Activated T-helper 2 cell treated with anti-CD3 and anti-CD28 coated beads, Interferon-gamma antibody, Interleukin-2, Interleukin-4, amounts not matched to agents 10 μg/mL and 5 μg/mL and 100 μg/mL, durations not matched to agents 14 hours and 24 hours and 36 hours (primary cell): ENCODE data around the gene ILK. TPM values are rescaled to one million over a fixed set of nuclear protein-coding genes. Genes with fewer than 3 reads are reported as not detected.

Experiments used
- DNase-seq: peaks from one replicate; pipeline ENCODE4 v3.0.0; 2021; ENCODE audit warnings: low spot score
- H3K27ac Mint-ChIP-seq: one replicate; pipeline ENCODE4 v1.8.0; 2021; ENCODE audit warnings: mixed read lengths
- H3K27me3 Mint-ChIP-seq: one replicate; pipeline ENCODE4 v1.8.0; 2021; ENCODE audit warnings: low read depth, mixed read lengths
- H3K36me3 Mint-ChIP-seq: one replicate; pipeline ENCODE4 v1.8.0; 2021; ENCODE audit warnings: low read depth, mixed read lengths
- H3K4me1 Mint-ChIP-seq: one replicate; pipeline ENCODE4 v1.8.0; 2021; ENCODE audit warnings: low read depth, mixed read lengths
- H3K4me3 Mint-ChIP-seq: one replicate; pipeline ENCODE4 v1.8.0; 2021; ENCODE audit warnings: low read depth, mild to moderate bottlenecking, moderate library complexity, mixed read lengths
- H3K9me3 Mint-ChIP-seq: one replicate; pipeline ENCODE4 v1.8.0; 2021; ENCODE audit warnings: mixed read lengths
- intact Hi-C: fragments of 100-400 bp; cut with micrococcal nuclease; formaldehyde crosslinking; loops from one replicate; pipeline ENCODE4 v1.15.1; 2023
- total RNA-seq: library from RNA; stranded (reverse); gene quantifications from 2 replicates; pipeline ENCODE4 v1.2.3, GENCODE V29; 2022

ILK gene
- total RNA-seq, 1 donor from 2014 or later, result 99.5 TPM

GRCh38 chr11:6566704-6567370 lies 36.7 kb upstream of the ILK start:
- intact Hi-C loops, result no loop called here
- H3K27ac Mint-ChIP-seq, result no peak overlapping the region
- no peak overlapping the region for H3K4me3 Mint-ChIP-seq
- peaks cover 7% of the 10 kb centered on the region for H3K36me3 Mint-ChIP-seq
- no peaks in the 10 kb centered on the region for H3K9me3 Mint-ChIP-seq
- no peaks in the 10 kb centered on the region for H3K4me1 Mint-ChIP-seq
- H3K27me3 Mint-ChIP-seq, result no peaks in the 10 kb centered on the region
- no peak for DNase-seq

- Mint-ChIP-seq H3K36me3 (peaks cover 6% of the 10 kb centered on the region), H3K4me3 (no peak overlapping the region), H3K4me1 (no peaks in the 10 kb centered on the region), H3K27me3 (no peaks in the 10 kb centered on the region), H3K27ac (no peak overlapping the region), H3K9me3 (no peaks in the 10 kb centered on the region)
- intact Hi-C loops, result no loop called here
- no peak for DNase-seq
Measured at GRCh38 chr11:6567371-6567745, 36.2 kb upstream of the ILK start.

- H3K4me3 Mint-ChIP-seq, result no peak overlapping the region
- no peak overlapping the region for H3K27ac Mint-ChIP-seq
- H3K9me3 Mint-ChIP-seq, result no peaks in the 10 kb centered on the region
- no peaks in the 10 kb centered on the region for H3K4me1 Mint-ChIP-seq
- intact Hi-C loops, result no loop called here
- DNase-seq, result no peak
- no peaks in the 10 kb centered on the region for H3K27me3 Mint-ChIP-seq
- peaks cover 6% of the 10 kb centered on the region for H3K36me3 Mint-ChIP-seq
Measured at GRCh38 chr11:6568191-6568918, 35.2 kb upstream of the ILK start.

- H3K27ac Mint-ChIP-seq, result no peak overlapping the region
Measured at GRCh38 chr11:6569706-6570105, 33.9 kb upstream of the ILK start.

GRCh38 chr11:6570691-6571427 lies 32.7 kb upstream of the ILK start:
- Mint-ChIP-seq H3K36me3 (no peaks in the 10 kb centered on the region), H3K27ac (no peak overlapping the region), H3K27me3 (no peaks in the 10 kb centered on the region), H3K4me1 (no peaks in the 10 kb centered on the region), H3K9me3 (no peaks in the 10 kb centered on the region), H3K4me3 (no peak overlapping the region)
- no peak for DNase-seq
- intact Hi-C loops, result no loop called here

More at GRCh38 chr11:6569706-6570105, 33.9 kb upstream of the ILK start:
- Mint-ChIP-seq H3K4me1 (no peaks in the 10 kb centered on the region), H3K36me3 (peaks cover 3% of the 10 kb centered on the region), H3K4me3 (no peak overlapping the region), H3K27me3 (no peaks in the 10 kb centered on the region), H3K9me3 (no peaks in the 10 kb centered on the region)
- intact Hi-C loops, result no loop called here
- DNase-seq, result no peak

GRCh38 chr11:6571434-6572008 lies 32.1 kb upstream of the ILK start:
- no peaks in the 10 kb centered on the region for H3K36me3 Mint-ChIP-seq
- intact Hi-C loops, result no loop called here
- no peaks in the 10 kb centered on the region for H3K9me3 Mint-ChIP-seq
- H3K4me1 Mint-ChIP-seq, result no peaks in the 10 kb centered on the region
- H3K4me3 Mint-ChIP-seq, result no peak overlapping the region
- no peak for DNase-seq
- no peak overlapping the region for H3K27ac Mint-ChIP-seq
- H3K27me3 Mint-ChIP-seq, result no peaks in the 10 kb centered on the region

GRCh38 chr11:6572215-6572614 lies 31.4 kb upstream of the ILK start:
- no peak for DNase-seq
- Mint-ChIP-seq H3K36me3 (no peaks in the 10 kb centered on the region), H3K4me1 (no peaks in the 10 kb centered on the region), H3K4me3 (no peak overlapping the region), H3K27me3 (no peaks in the 10 kb centered on the region), H3K27ac (no peak overlapping the region), H3K9me3 (no peaks in the 10 kb centered on the region)
- intact Hi-C loops, result no loop called here

GRCh38 chr11:6574816-6575715 lies 28.5 kb upstream of the ILK start:
- Mint-ChIP-seq H3K27ac (no peak overlapping the region), H3K36me3 (no peaks in the 10 kb centered on the region), H3K4me3 (no peak overlapping the region), H3K9me3 (no peaks in the 10 kb centered on the region), H3K27me3 (no peaks in the 10 kb centered on the region), H3K4me1 (no peaks in the 10 kb centered on the region)
- intact Hi-C loops, result no loop called here
- DNase-seq, result no peak

- Mint-ChIP-seq H3K9me3 (no peaks in the 10 kb centered on the region), H3K4me3 (no peak overlapping the region), H3K27me3 (no peaks in the 10 kb centered on the region), H3K36me3 (peaks cover 6% of the 10 kb centered on the region), H3K27ac (no peak overlapping the region), H3K4me1 (no peaks in the 10 kb centered on the region)
- intact Hi-C loops, result no loop called here
- DNase-seq, result no peak
Measured at GRCh38 chr11:6576471-6577373, 26.9 kb upstream of the ILK start.

- intact Hi-C loops, result no loop called here
- Mint-ChIP-seq H3K27ac (no peak overlapping the region), H3K36me3 (peaks cover 18% of the 10 kb centered on the region), H3K4me1 (no peaks in the 10 kb centered on the region), H3K4me3 (no peak overlapping the region), H3K27me3 (no peaks in the 10 kb centered on the region), H3K9me3 (peaks cover 9% of the 10 kb centered on the region)
- no peak for DNase-seq
Measured at GRCh38 chr11:6578134-6578533, 25.4 kb upstream of the ILK start.

- no peaks in the 10 kb centered on the region for H3K27me3 Mint-ChIP-seq
- H3K4me3 Mint-ChIP-seq, result no peak overlapping the region
- peaks cover 24% of the 10 kb centered on the region for H3K9me3 Mint-ChIP-seq
- intact Hi-C loops, result no loop called here
- no peak overlapping the region for H3K27ac Mint-ChIP-seq
- no peaks in the 10 kb centered on the region for H3K4me1 Mint-ChIP-seq
- no peak for DNase-seq
- H3K36me3 Mint-ChIP-seq, result peaks cover 34% of the 10 kb centered on the region
Measured at GRCh38 chr11:6579681-6580080, 23.9 kb upstream of the ILK start.
